ENCODE results near the gene PPA1.

PPA1 gene

DNA sequence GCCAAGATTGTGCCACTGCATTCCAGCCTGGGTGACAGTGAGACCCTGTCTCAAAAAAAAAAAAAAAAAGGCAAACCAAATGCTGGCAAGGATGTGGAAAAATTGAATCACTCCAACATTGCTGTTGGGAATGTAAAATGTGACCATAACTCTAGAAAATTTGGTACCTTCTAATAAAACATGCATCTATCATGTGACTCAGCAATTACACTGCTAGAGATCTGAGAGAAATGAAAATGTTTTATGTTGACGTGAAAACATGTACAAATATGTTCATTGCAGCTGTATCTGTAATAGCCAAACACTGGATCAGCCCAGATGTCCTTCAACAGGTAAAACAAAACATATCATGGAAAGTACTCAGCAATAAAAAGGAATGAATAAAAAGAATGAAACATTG lies 32.1 kb downstream of the PPA1 start:
- TF ChIP-seq, protein P1, sequence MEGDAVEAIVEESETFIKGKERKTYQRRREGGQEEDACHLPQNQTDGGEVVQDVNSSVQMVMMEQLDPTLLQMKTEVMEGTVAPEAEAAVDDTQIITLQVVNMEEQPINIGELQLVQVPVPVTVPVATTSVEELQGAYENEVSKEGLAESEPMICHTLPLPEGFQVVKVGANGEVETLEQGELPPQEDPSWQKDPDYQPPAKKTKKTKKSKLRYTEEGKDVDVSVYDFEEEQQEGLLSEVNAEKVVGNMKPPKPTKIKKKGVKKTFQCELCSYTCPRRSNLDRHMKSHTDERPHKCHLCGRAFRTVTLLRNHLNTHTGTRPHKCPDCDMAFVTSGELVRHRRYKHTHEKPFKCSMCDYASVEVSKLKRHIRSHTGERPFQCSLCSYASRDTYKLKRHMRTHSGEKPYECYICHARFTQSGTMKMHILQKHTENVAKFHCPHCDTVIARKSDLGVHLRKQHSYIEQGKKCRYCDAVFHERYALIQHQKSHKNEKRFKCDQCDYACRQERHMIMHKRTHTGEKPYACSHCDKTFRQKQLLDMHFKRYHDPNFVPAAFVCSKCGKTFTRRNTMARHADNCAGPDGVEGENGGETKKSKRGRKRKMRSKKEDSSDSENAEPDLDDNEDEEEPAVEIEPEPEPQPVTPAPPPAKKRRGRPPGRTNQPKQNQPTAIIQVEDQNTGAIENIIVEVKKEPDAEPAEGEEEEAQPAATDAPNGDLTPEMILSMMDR (IDR thresholded peaks at IDR 0.05; ENCODE audit: low read depth, low read length, missing control alignments), result no peak
- no peak overlapping the region for H3K4me3 ChIP-seq (ENCODE audit: low read depth, low read length)
- no peak for DNase-seq (ENCODE audit: low read depth)

GRCh38 chr10:70198696-70199466 lies 34.3 kb downstream of the PPA1 start:
- TF ChIP-seq, protein P1 (IDR thresholded peaks at IDR 0.05; ENCODE audit: low read depth, low read length, missing control alignments), result no peak
- DNase-seq (ENCODE audit: low read depth), result no peak
- no peak overlapping the region for H3K4me3 ChIP-seq (ENCODE audit: low read depth, low read length)

GRCh38 chr10:70197235-70197945 lies 35.8 kb downstream of the PPA1 start:
- no peak overlapping the region for H3K4me3 ChIP-seq (ENCODE audit: low read depth, low read length)
- no peak for DNase-seq (ENCODE audit: low read depth)
- TF ChIP-seq, protein P1 (IDR thresholded peaks at IDR 0.05; ENCODE audit: low read depth, low read length, missing control alignments), result no peak

- TF ChIP-seq, protein P1 (IDR thresholded peaks at IDR 0.05; ENCODE audit: low read depth, low read length, missing control alignments), result no peak
- DNase-seq (ENCODE audit: low read depth), result no peak
- H3K4me3 ChIP-seq (ENCODE audit: low read depth, low read length), result no peak overlapping the region
Measured at GRCh38 chr10:70193391-70193844, 39.8 kb downstream of the PPA1 start.

GRCh38 chr10:70192326-70192968 lies 40.8 kb downstream of the PPA1 start:
- TF ChIP-seq, protein P1 (IDR thresholded peaks at IDR 0.05; ENCODE audit: low read depth, low read length, missing control alignments), result no peak
- DNase-seq (ENCODE audit: low read depth), result no peak
- no peak overlapping the region for H3K4me3 ChIP-seq (ENCODE audit: low read depth, low read length)

- TF ChIP-seq, protein P1 (IDR thresholded peaks at IDR 0.05; ENCODE audit: low read depth, low read length, missing control alignments), result no peak
- no peak overlapping the region for H3K4me3 ChIP-seq (ENCODE audit: low read depth, low read length)
- DNase-seq (ENCODE audit: low read depth), result no peak
Measured at GRCh38 chr10:70191972-70192305, 41.3 kb downstream of the PPA1 start.

Data from GM12864 (cell line).